Measurements from ENCODE around the gene LPIN2. TPM values are rescaled to one million over a fixed set of nuclear protein-coding genes. Genes with fewer than 3 reads are reported as not detected.

Gene LPIN2
- total and polyA plus RNA-seq, 2 of the 13 experiments (the other 11 are each of a cell fraction or from before 2014, with no cell fraction given) = 46.0 to 119 TPM

DNA sequence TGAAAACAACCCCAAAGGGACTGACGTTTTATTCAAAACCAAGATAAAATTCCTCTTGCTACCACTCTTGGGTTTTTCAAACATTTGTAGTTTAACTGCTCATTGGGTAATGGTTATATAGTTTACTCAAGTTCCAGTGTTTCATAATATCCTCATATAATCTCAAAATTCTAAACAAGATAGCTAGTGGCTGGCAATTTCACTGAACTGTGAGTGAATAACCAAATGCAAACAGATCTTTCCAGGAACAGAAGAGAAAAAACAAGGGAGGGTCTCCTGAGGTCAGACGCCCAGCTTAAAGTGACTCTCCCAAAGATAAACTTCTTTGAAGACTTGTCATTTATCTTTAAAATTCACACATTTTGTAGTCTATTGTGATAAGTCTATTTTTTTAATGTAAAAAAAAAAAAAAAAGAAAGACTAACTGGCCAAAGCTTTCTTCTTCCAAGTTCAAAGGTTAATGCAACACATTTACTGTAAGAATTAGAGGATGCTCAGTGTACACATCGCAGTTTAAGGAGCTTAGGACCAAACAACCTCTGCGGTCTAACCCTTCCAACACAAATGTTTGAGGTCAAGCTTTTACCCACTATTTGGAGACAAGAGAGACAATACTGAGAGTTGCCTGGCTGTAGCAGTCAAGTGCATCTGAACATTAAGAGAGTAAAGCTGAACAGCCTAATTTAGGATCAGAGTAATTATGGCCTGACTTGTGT lies 26.6 kb downstream of the LPIN2 start (continued):
- TF ChIP-seq, protein P1, sequence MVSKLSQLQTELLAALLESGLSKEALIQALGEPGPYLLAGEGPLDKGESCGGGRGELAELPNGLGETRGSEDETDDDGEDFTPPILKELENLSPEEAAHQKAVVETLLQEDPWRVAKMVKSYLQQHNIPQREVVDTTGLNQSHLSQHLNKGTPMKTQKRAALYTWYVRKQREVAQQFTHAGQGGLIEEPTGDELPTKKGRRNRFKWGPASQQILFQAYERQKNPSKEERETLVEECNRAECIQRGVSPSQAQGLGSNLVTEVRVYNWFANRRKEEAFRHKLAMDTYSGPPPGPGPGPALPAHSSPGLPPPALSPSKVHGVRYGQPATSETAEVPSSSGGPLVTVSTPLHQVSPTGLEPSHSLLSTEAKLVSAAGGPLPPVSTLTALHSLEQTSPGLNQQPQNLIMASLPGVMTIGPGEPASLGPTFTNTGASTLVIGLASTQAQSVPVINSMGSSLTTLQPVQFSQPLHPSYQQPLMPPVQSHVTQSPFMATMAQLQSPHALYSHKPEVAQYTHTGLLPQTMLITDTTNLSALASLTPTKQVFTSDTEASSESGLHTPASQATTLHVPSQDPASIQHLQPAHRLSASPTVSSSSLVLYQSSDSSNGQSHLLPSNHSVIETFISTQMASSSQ (IDR thresholded peaks at IDR 0.05; ENCODE audit: low read depth) = no peak
- TF ChIP-seq, protein P1 (CRISPR knock-in tag; IDR thresholded peaks at IDR 0.05; ENCODE audit: borderline replicate concordance) = peak; percentile 33; the same call in 1 of the 2 replicates
- TF ChIP-seq EP300 (IDR thresholded peaks at IDR 0.05; ENCODE audit: low read depth in 2 of 2, low read length in 2 of 2) (peak in 1 of 2 experiments; percentile 58; a peak in 2 of 4 replicates), EP300 (CRISPR knock-in tag; IDR thresholded peaks at IDR 0.05; ENCODE audit: borderline replicate concordance) (no peak; the same call in 1 of the 2 replicates), ZNF280D (CRISPR knock-in tag; IDR thresholded peaks at IDR 0.05) (no peak), RBM39 (IDR thresholded peaks at IDR 0.05; ENCODE audit: low read depth, low read length, poor library complexity, severe bottlenecking) (no peak), SKI (IDR thresholded peaks at IDR 0.05; ENCODE audit: partially characterized antibody) (peak; percentile 73), SNAI1 (CRISPR knock-in tag; IDR thresholded peaks at IDR 0.05; ENCODE audit: borderline replicate concordance) (no peak), ZNF746 (CRISPR knock-in tag; IDR thresholded peaks at IDR 0.05) (no peak), GATAD2A (CRISPR knock-in tag; IDR thresholded peaks at IDR 0.05) (peak; percentile 83), RCOR2 (CRISPR knock-in tag; IDR thresholded peaks at IDR 0.05) (peak; percentile 69; the same call in 1 of the 2 replicates), CEBPG (CRISPR knock-in tag; IDR thresholded peaks at IDR 0.05) (peak; percentile 56), ZNF33A (CRISPR knock-in tag; IDR thresholded peaks at IDR 0.05; ENCODE audit: borderline replicate concordance) (peak; percentile 37; the same call in 1 of the 2 replicates), NCOR1 (IDR thresholded peaks at IDR 0.05; ENCODE audit: borderline replicate concordance, low read length) (peak; percentile 88)
- TF ChIP-seq, protein P2, sequence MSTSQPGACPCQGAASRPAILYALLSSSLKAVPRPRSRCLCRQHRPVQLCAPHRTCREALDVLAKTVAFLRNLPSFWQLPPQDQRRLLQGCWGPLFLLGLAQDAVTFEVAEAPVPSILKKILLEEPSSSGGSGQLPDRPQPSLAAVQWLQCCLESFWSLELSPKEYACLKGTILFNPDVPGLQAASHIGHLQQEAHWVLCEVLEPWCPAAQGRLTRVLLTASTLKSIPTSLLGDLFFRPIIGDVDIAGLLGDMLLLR (CRISPR knock-in tag; IDR thresholded peaks at IDR 0.05) = no peak
- TF ChIP-seq, protein P3, sequence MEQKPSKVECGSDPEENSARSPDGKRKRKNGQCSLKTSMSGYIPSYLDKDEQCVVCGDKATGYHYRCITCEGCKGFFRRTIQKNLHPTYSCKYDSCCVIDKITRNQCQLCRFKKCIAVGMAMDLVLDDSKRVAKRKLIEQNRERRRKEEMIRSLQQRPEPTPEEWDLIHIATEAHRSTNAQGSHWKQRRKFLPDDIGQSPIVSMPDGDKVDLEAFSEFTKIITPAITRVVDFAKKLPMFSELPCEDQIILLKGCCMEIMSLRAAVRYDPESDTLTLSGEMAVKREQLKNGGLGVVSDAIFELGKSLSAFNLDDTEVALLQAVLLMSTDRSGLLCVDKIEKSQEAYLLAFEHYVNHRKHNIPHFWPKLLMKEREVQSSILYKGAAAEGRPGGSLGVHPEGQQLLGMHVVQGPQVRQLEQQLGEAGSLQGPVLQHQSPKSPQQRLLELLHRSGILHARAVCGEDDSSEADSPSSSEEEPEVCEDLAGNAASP (CRISPR knock-in tag; IDR thresholded peaks at IDR 0.05; ENCODE audit: borderline replicate concordance) = peak; percentile 97

Measured in HepG2 (cell line).